ENCODE results near the gene GLRB. TPM values are rescaled to one million over a fixed set of nuclear protein-coding genes. Genes with fewer than 3 reads are reported as not detected.

Gene GLRB
- total RNA-seq, 1 donor from 2014 or later, result 12.6 TPM

DNA sequence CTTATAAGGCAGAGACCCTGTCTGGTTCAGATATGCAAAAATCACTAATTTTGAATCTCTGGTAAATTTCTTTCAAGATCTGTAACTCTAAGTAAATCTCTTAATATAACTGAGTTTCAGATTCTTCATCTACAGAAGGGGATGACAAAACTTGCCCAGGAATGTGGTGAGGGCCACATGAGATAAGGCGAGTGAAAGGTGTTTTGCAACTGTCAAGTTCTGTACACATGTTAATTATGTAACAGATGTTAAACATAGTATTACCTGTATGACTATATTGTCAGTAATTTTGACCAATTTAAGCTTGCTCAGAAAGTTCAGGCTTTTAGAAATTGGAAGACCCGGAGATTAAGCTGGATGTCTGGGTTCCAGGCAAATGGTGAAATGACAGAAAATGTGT lies 549 bp upstream of the GLRB start:
- no peaks in the 10 kb centered on the region for H3K27me3 Mint-ChIP-seq (ENCODE audit: low read depth)
- no peaks in the 10 kb centered on the region for H3K36me3 Mint-ChIP-seq (ENCODE audit: low read depth)
- no peaks in the 10 kb centered on the region for H3K9me3 Mint-ChIP-seq (ENCODE audit: low read depth)
- H3K27ac Mint-ChIP-seq (ENCODE audit: unreplicated experiment), result no peak overlapping the region
- peak overlapping the region; percentile 68 for H3K4me3 Mint-ChIP-seq (ENCODE audit: unreplicated experiment)
- peaks cover 18% of the 10 kb centered on the region for H3K4me1 Mint-ChIP-seq (ENCODE audit: low read depth)
- TF ChIP-seq, protein P1, sequence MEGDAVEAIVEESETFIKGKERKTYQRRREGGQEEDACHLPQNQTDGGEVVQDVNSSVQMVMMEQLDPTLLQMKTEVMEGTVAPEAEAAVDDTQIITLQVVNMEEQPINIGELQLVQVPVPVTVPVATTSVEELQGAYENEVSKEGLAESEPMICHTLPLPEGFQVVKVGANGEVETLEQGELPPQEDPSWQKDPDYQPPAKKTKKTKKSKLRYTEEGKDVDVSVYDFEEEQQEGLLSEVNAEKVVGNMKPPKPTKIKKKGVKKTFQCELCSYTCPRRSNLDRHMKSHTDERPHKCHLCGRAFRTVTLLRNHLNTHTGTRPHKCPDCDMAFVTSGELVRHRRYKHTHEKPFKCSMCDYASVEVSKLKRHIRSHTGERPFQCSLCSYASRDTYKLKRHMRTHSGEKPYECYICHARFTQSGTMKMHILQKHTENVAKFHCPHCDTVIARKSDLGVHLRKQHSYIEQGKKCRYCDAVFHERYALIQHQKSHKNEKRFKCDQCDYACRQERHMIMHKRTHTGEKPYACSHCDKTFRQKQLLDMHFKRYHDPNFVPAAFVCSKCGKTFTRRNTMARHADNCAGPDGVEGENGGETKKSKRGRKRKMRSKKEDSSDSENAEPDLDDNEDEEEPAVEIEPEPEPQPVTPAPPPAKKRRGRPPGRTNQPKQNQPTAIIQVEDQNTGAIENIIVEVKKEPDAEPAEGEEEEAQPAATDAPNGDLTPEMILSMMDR (IDR thresholded peaks at IDR 0.05), result no peak
- no peak for DNase-seq (ENCODE audit: low spot score)

DNA sequence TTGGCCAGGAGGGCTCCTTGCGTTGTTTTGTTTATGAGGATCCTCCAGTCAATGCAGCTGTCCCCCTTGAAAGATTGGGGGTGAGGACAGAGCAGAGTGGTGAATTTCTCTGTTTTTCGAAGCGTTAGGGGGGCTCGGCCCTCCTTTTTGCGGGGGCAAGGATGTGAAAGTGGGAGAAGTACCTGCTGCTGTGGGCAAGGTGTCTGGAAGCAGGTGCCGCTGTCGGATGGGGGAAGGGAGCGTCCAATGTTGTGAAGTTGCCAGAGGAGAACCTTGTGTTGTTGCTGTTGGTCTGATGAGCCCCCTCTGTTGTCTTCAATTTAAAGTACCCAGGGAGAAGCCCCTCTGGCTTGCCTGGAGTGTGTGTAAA lies 613 bp downstream of the GLRB start:
- H3K27me3 Mint-ChIP-seq (ENCODE audit: low read depth), result no peaks in the 10 kb centered on the region
- H3K36me3 Mint-ChIP-seq (ENCODE audit: low read depth), result no peaks in the 10 kb centered on the region
- H3K27ac Mint-ChIP-seq (ENCODE audit: unreplicated experiment), result no peak overlapping the region
- no peak for DNase-seq (ENCODE audit: low spot score)
- peak overlapping the region; percentile 85 for H3K4me3 Mint-ChIP-seq (ENCODE audit: unreplicated experiment)
- TF ChIP-seq, protein P1 (IDR thresholded peaks at IDR 0.05), result no peak
- no peaks in the 10 kb centered on the region for H3K9me3 Mint-ChIP-seq (ENCODE audit: low read depth)
- peaks cover 18% of the 10 kb centered on the region for H3K4me1 Mint-ChIP-seq (ENCODE audit: low read depth)

DNA sequence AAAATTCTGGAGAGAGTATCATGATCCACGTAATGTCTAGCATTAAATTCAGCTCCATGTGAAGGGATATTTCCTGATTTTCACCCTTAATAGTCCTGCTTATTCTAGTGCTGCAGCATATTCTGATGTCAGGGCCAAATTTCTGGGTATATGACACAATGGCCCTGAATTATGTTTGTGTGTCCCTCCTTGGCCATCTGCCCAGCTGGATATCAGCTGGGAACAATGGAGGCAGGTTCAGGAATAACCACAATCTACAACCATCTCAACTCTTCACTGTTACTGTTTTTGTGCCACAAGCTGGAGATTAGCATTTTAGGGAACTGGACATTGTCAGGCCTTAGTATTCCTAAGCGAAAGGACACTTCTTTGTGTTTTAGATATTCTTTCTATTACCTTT lies 3.5 kb downstream of the GLRB start:
- Mint-ChIP-seq H3K4me3 (ENCODE audit: unreplicated experiment) (no peak overlapping the region), H3K36me3 (ENCODE audit: low read depth) (no peaks in the 10 kb centered on the region), H3K9me3 (ENCODE audit: low read depth) (no peaks in the 10 kb centered on the region), H3K27me3 (ENCODE audit: low read depth) (no peaks in the 10 kb centered on the region), H3K4me1 (ENCODE audit: low read depth) (peaks cover 12% of the 10 kb centered on the region), H3K27ac (ENCODE audit: unreplicated experiment) (no peak overlapping the region)
- no peak for DNase-seq (ENCODE audit: low spot score)
- TF ChIP-seq, protein P1 (IDR thresholded peaks at IDR 0.05), result no peak

DNA sequence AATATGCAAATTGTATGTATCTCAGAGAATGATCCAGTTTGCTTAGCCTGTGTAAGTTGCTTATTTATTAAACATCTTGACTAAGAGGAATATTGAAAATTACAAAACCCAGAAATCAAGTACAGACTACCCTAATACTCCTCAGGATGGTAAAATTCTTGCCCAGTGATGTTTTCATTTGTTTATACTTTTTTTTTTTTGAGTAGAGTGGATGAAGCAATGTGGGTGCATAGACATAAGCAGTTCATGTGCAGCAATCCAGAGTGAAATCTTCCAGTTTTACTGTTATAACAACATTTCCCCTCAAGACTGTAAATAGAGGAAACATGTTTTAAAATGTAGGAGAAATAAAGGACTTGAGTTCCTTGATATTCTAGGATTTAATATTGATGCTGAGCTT lies 4.7 kb downstream of the GLRB start:
- TF ChIP-seq, protein P1 (IDR thresholded peaks at IDR 0.05), result no peak
- Mint-ChIP-seq H3K27me3 (ENCODE audit: low read depth) (no peaks in the 10 kb centered on the region), H3K9me3 (ENCODE audit: low read depth) (no peaks in the 10 kb centered on the region), H3K4me1 (ENCODE audit: low read depth) (peaks cover 9% of the 10 kb centered on the region), H3K4me3 (ENCODE audit: unreplicated experiment) (no peak overlapping the region), H3K27ac (ENCODE audit: unreplicated experiment) (no peak overlapping the region), H3K36me3 (ENCODE audit: low read depth) (no peaks in the 10 kb centered on the region)
- no peak for DNase-seq (ENCODE audit: low spot score)

DNA sequence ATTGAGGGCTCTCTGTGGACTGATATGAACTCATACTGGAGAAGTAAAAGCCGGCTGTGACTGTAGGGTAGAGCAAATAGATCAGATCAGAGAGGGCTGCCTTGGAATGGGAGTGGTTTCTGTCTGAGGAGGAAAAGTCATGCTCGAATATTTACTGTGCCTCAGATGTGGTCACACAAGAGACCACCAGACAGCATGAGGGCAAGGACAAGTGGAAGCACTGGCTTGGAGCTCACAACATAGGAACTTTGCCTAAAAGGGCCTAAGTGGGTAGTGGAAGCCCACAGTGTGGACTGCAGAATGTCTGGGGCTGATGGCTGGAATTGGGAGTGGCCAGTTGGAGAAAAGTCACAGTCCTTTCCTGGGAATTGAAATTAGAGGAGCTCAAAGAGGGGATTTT lies 19.8 kb downstream of the GLRB start:
- Mint-ChIP-seq H3K27ac (ENCODE audit: unreplicated experiment) (no peak overlapping the region), H3K36me3 (ENCODE audit: low read depth) (no peaks in the 10 kb centered on the region), H3K4me1 (ENCODE audit: low read depth) (peaks cover 10% of the 10 kb centered on the region), H3K27me3 (ENCODE audit: low read depth) (no peaks in the 10 kb centered on the region), H3K4me3 (ENCODE audit: unreplicated experiment) (no peak overlapping the region), H3K9me3 (ENCODE audit: low read depth) (no peaks in the 10 kb centered on the region)
- no peak for DNase-seq (ENCODE audit: low spot score)
- TF ChIP-seq, protein P1 (IDR thresholded peaks at IDR 0.05), result no peak

Measured in chondrocyte (in vitro differentiated cells).